ENCODE results near the gene CABCOCO1.

Gene CABCOCO1

GRCh38 chr10:61662794-61663259 is at the start of gene CABCOCO1:
Gene CABCOCO1, plus strand, starts transcription at chr10:61662929. Its CDS starts 44 bp downstream, at chr10:61662973.
- Histone ChIP-seq H3K4me1 (ENCODE audit: control insufficient read depth, insufficient read depth, low read length) (no peaks in the 10 kb centered on the region), H3K9ac (ENCODE audit: low read length) (peak within 1 kb of the TSS; percentile 34)

GRCh38 chr10:61613665-61614064 is 49.1 kb upstream of the CABCOCO1 start:
- Histone ChIP-seq H3K27ac (ENCODE audit: low read depth, low read length) (no peak overlapping the region), H3K27me3 (ENCODE audit: control insufficient read depth, insufficient read depth, low read length) (no peaks in the 10 kb centered on the region), H3K9ac (ENCODE audit: low read length) (no peak overlapping the region), H3K4me1 (ENCODE audit: control insufficient read depth, insufficient read depth, low read length) (no peaks in the 10 kb centered on the region; the same call in 1 of the 2 replicates), H3K9me3 (ENCODE audit: control insufficient read depth, insufficient read depth, low read depth, low read length) (no peaks in the 10 kb centered on the region), H3K4me3 (ENCODE audit: low read depth, low read length) (no peak overlapping the region), H3K36me3 (ENCODE audit: control insufficient read depth, insufficient read depth, low read length) (no peaks in the 10 kb centered on the region)

More at GRCh38 chr10:61662794-61663259, at the start of gene CABCOCO1:
- Histone ChIP-seq H3K4me3 (ENCODE audit: low read depth, low read length) (peak within 1 kb of the TSS; percentile 79), H3K27me3 (ENCODE audit: control insufficient read depth, insufficient read depth, low read length) (peaks cover 8% of the 10 kb centered on the region; the same call in 1 of the 2 replicates), H3K9me3 (ENCODE audit: control insufficient read depth, insufficient read depth, low read depth, low read length) (no peaks in the 10 kb centered on the region), H3K27ac (ENCODE audit: low read depth, low read length) (no peak within 1 kb of the TSS), H3K36me3 (ENCODE audit: control insufficient read depth, insufficient read depth, low read length) (no peaks in the 10 kb centered on the region)

GRCh38 chr10:61616611-61617010 is 46.1 kb upstream of the CABCOCO1 start:
- H3K9me3 ChIP-seq (ENCODE audit: control insufficient read depth, insufficient read depth, low read depth, low read length) = no peaks in the 10 kb centered on the region
- no peak overlapping the region for H3K4me3 ChIP-seq (ENCODE audit: low read depth, low read length)
- H3K27me3 ChIP-seq (ENCODE audit: control insufficient read depth, insufficient read depth, low read length) = no peaks in the 10 kb centered on the region

GRCh38 chr10:61617180-61617579 is 45.5 kb upstream of the CABCOCO1 start:
- Histone ChIP-seq H3K27ac (ENCODE audit: low read depth, low read length) (no peak overlapping the region), H3K9ac (ENCODE audit: low read length) (no peak overlapping the region), H3K27me3 (ENCODE audit: control insufficient read depth, insufficient read depth, low read length) (no peaks in the 10 kb centered on the region), H3K4me1 (ENCODE audit: control insufficient read depth, insufficient read depth, low read length) (no peaks in the 10 kb centered on the region; the same call in 1 of the 2 replicates), H3K4me3 (ENCODE audit: low read depth, low read length) (no peak overlapping the region), H3K36me3 (ENCODE audit: control insufficient read depth, insufficient read depth, low read length) (no peaks in the 10 kb centered on the region), H3K9me3 (ENCODE audit: control insufficient read depth, insufficient read depth, low read depth, low read length) (no peaks in the 10 kb centered on the region)

More at GRCh38 chr10:61616611-61617010, 46.1 kb upstream of the CABCOCO1 start:
- Histone ChIP-seq H3K9ac (ENCODE audit: low read length) (no peak overlapping the region), H3K4me1 (ENCODE audit: control insufficient read depth, insufficient read depth, low read length) (no peaks in the 10 kb centered on the region; the same call in 1 of the 2 replicates), H3K27ac (ENCODE audit: low read depth, low read length) (no peak overlapping the region), H3K36me3 (ENCODE audit: control insufficient read depth, insufficient read depth, low read length) (no peaks in the 10 kb centered on the region)

- H3K36me3 ChIP-seq (ENCODE audit: control insufficient read depth, insufficient read depth, low read length) = no peaks in the 10 kb centered on the region
- H3K27me3 ChIP-seq (ENCODE audit: control insufficient read depth, insufficient read depth, low read length) = no peaks in the 10 kb centered on the region
- H3K4me1 ChIP-seq (ENCODE audit: control insufficient read depth, insufficient read depth, low read length) = no peaks in the 10 kb centered on the region
Measured at GRCh38 chr10:61617586-61617985, 45.1 kb upstream of the CABCOCO1 start.

GRCh38 chr10:61618388-61618961 is 44.3 kb upstream of the CABCOCO1 start:
- Histone ChIP-seq H3K27ac (ENCODE audit: low read depth, low read length) (no peak overlapping the region), H3K9ac (ENCODE audit: low read length) (no peak overlapping the region), H3K4me1 (ENCODE audit: control insufficient read depth, insufficient read depth, low read length) (no peaks in the 10 kb centered on the region), H3K36me3 (ENCODE audit: control insufficient read depth, insufficient read depth, low read length) (no peaks in the 10 kb centered on the region), H3K4me3 (ENCODE audit: low read depth, low read length) (no peak overlapping the region), H3K9me3 (ENCODE audit: control insufficient read depth, insufficient read depth, low read depth, low read length) (no peaks in the 10 kb centered on the region), H3K27me3 (ENCODE audit: control insufficient read depth, insufficient read depth, low read length) (no peaks in the 10 kb centered on the region)

More at GRCh38 chr10:61617586-61617985, 45.1 kb upstream of the CABCOCO1 start:
- H3K9ac ChIP-seq (ENCODE audit: low read length) = no peak overlapping the region
- no peak overlapping the region for H3K27ac ChIP-seq (ENCODE audit: low read depth, low read length)
- no peaks in the 10 kb centered on the region for H3K9me3 ChIP-seq (ENCODE audit: control insufficient read depth, insufficient read depth, low read depth, low read length)
- no peak overlapping the region for H3K4me3 ChIP-seq (ENCODE audit: low read depth, low read length)

- no peak overlapping the region for H3K27ac ChIP-seq (ENCODE audit: low read depth, low read length)
- H3K36me3 ChIP-seq (ENCODE audit: control insufficient read depth, insufficient read depth, low read length) = no peaks in the 10 kb centered on the region
- H3K27me3 ChIP-seq (ENCODE audit: control insufficient read depth, insufficient read depth, low read length) = no peaks in the 10 kb centered on the region
- no peaks in the 10 kb centered on the region for H3K4me1 ChIP-seq (ENCODE audit: control insufficient read depth, insufficient read depth, low read length)
- no peak overlapping the region for H3K9ac ChIP-seq (ENCODE audit: low read length)
- no peak overlapping the region for H3K4me3 ChIP-seq (ENCODE audit: low read depth, low read length)
- no peaks in the 10 kb centered on the region for H3K9me3 ChIP-seq (ENCODE audit: control insufficient read depth, insufficient read depth, low read depth, low read length)
Measured at GRCh38 chr10:61620506-61620905, 42.2 kb upstream of the CABCOCO1 start.

GRCh38 chr10:61621605-61622051 is 41.1 kb upstream of the CABCOCO1 start:
- Histone ChIP-seq H3K4me3 (ENCODE audit: low read depth, low read length) (no peak overlapping the region), H3K9me3 (ENCODE audit: control insufficient read depth, insufficient read depth, low read depth, low read length) (no peaks in the 10 kb centered on the region), H3K4me1 (ENCODE audit: control insufficient read depth, insufficient read depth, low read length) (no peaks in the 10 kb centered on the region), H3K27ac (ENCODE audit: low read depth, low read length) (no peak overlapping the region), H3K9ac (ENCODE audit: low read length) (no peak overlapping the region), H3K27me3 (ENCODE audit: control insufficient read depth, insufficient read depth, low read length) (no peaks in the 10 kb centered on the region), H3K36me3 (ENCODE audit: control insufficient read depth, insufficient read depth, low read length) (no peaks in the 10 kb centered on the region)

- Histone ChIP-seq H3K27me3 (ENCODE audit: control insufficient read depth, insufficient read depth, low read length) (no peaks in the 10 kb centered on the region), H3K4me3 (ENCODE audit: low read depth, low read length) (no peak overlapping the region), H3K4me1 (ENCODE audit: control insufficient read depth, insufficient read depth, low read length) (no peaks in the 10 kb centered on the region), H3K9me3 (ENCODE audit: control insufficient read depth, insufficient read depth, low read depth, low read length) (no peaks in the 10 kb centered on the region), H3K27ac (ENCODE audit: low read depth, low read length) (no peak overlapping the region), H3K9ac (ENCODE audit: low read length) (no peak overlapping the region), H3K36me3 (ENCODE audit: control insufficient read depth, insufficient read depth, low read length) (no peaks in the 10 kb centered on the region)
Measured at GRCh38 chr10:61623161-61623560, 39.6 kb upstream of the CABCOCO1 start.

GRCh38 chr10:61626209-61626608 is 36.5 kb upstream of the CABCOCO1 start:
- no peak overlapping the region for H3K9ac ChIP-seq (ENCODE audit: low read length)
- H3K36me3 ChIP-seq (ENCODE audit: control insufficient read depth, insufficient read depth, low read length) = no peaks in the 10 kb centered on the region
- no peak overlapping the region for H3K27ac ChIP-seq (ENCODE audit: low read depth, low read length)

GRCh38 chr10:61627266-61627665 is 35.5 kb upstream of the CABCOCO1 start:
- Histone ChIP-seq H3K36me3 (ENCODE audit: control insufficient read depth, insufficient read depth, low read length) (no peaks in the 10 kb centered on the region), H3K4me3 (ENCODE audit: low read depth, low read length) (no peak overlapping the region), H3K27ac (ENCODE audit: low read depth, low read length) (no peak overlapping the region), H3K4me1 (ENCODE audit: control insufficient read depth, insufficient read depth, low read length) (peaks cover 15% of the 10 kb centered on the region), H3K27me3 (ENCODE audit: control insufficient read depth, insufficient read depth, low read length) (no peaks in the 10 kb centered on the region), H3K9me3 (ENCODE audit: control insufficient read depth, insufficient read depth, low read depth, low read length) (no peaks in the 10 kb centered on the region), H3K9ac (ENCODE audit: low read length) (no peak overlapping the region)

More at GRCh38 chr10:61626209-61626608, 36.5 kb upstream of the CABCOCO1 start:
- no peak overlapping the region for H3K4me3 ChIP-seq (ENCODE audit: low read depth, low read length)
- H3K9me3 ChIP-seq (ENCODE audit: control insufficient read depth, insufficient read depth, low read depth, low read length) = no peaks in the 10 kb centered on the region
- H3K4me1 ChIP-seq (ENCODE audit: control insufficient read depth, insufficient read depth, low read length) = peaks cover 15% of the 10 kb centered on the region
- H3K27me3 ChIP-seq (ENCODE audit: control insufficient read depth, insufficient read depth, low read length) = no peaks in the 10 kb centered on the region

All from HUES6 (cell line).